B cell (primary cell): ENCODE measurements around the gene CCDC171.
"Not testable (repeated sequence)": the region's sequence is repeated elsewhere in the genome, so short reads cannot be mapped to it uniquely, and the experiment has no call there.

Experiments used
- EZH2 ChIP-seq: IDR thresholded peaks from 2 replicates; pipeline ENCODE4 v1.6.1; 2012; ENCODE audit warnings: borderline replicate concordance, low read depth, mild to moderate bottlenecking, moderate library complexity, low read length; ENCODE audit not compliant: insufficient read depth, poor library complexity, severe bottlenecking
- TF ChIP-seq, protein P1 (sequence below): fragments of 200-600 bp; IDR thresholded peaks from one replicate; pipeline ENCODE4 v1.8.0; 2022; ENCODE audit warnings: antibody characterized with exemption, mild to moderate bottlenecking

DNA sequence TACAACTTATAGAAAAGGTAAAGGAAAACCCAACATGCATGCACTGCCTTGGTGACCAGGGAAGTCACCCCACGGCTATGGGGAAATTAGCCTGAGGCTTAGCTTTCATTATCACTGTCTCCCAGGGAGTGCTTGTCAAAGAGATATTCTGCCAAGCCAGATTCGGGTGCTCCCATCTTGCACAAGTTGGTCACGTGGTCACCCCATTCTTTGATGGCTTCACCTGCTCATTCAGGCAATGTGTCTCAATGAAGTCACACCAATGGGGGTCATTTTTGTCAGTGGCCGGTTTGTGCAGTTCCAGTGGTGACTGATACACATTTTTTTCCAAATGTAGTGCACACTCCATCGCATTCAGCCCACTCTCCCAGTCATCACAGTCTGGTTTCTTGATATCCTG lies 25.8 kb upstream of the CCDC171 start:
- TF ChIP-seq, protein P1, sequence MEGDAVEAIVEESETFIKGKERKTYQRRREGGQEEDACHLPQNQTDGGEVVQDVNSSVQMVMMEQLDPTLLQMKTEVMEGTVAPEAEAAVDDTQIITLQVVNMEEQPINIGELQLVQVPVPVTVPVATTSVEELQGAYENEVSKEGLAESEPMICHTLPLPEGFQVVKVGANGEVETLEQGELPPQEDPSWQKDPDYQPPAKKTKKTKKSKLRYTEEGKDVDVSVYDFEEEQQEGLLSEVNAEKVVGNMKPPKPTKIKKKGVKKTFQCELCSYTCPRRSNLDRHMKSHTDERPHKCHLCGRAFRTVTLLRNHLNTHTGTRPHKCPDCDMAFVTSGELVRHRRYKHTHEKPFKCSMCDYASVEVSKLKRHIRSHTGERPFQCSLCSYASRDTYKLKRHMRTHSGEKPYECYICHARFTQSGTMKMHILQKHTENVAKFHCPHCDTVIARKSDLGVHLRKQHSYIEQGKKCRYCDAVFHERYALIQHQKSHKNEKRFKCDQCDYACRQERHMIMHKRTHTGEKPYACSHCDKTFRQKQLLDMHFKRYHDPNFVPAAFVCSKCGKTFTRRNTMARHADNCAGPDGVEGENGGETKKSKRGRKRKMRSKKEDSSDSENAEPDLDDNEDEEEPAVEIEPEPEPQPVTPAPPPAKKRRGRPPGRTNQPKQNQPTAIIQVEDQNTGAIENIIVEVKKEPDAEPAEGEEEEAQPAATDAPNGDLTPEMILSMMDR: not testable (repeated sequence)
- not testable (repeated sequence) for TF ChIP-seq EZH2
